ENCODE measurements around the gene FHIT. TPM values are rescaled to one million over a fixed set of nuclear protein-coding genes. Genes with fewer than 3 reads are reported as not detected.

FHIT gene
- total and polyA plus RNA-seq, 2 experiments from 2014 or later, result 0.22 to 0.90 TPM

GRCh38 chr3:59699648-59700320, 1551.5 kb downstream of the FHIT start:
- no peak overlapping the region for H3K9ac ChIP-seq
- no peaks in the 10 kb centered on the region for H3K9me2 ChIP-seq (ENCODE audit: insufficient read depth)
- in situ Hi-C loops (cut with MboI), result no loop called here
- H3K4me1 ChIP-seq (ENCODE audit: insufficient read depth), result no peaks in the 10 kb centered on the region
- no peak for DNase-seq
- 46 to 47% methylated on average over 6 of the region's 6 CpGs for WGBS, 2 experiments (ENCODE audit: low coverage in 1 of 2, low lambda C conversion rate in 2 of 2, missing lambda C conversion rate in 2 of 2)
- no peaks in the 10 kb centered on the region for H3K36me3 ChIP-seq (ENCODE audit: low read depth)
- H3K4me3 ChIP-seq, result no peak overlapping the region
- no peaks in the 10 kb centered on the region for H3K27me3 ChIP-seq (replicated peaks; ENCODE audit: insufficient read depth)
- no peak overlapping the region for H3K27ac ChIP-seq
- H4K20me1 ChIP-seq (ENCODE audit: insufficient read depth), result no peaks in the 10 kb centered on the region
- no peak overlapping the region for H2AFZ ChIP-seq
- H3K4me2 ChIP-seq (ENCODE audit: unreplicated experiment), result no peak overlapping the region
- H3F3A ChIP-seq (ENCODE audit: insufficient read depth), result no peaks in the 10 kb centered on the region
- no peaks in the 10 kb centered on the region for H3K79me2 ChIP-seq (ENCODE audit: insufficient read depth)
- no peak for TF ChIP-seq EZH2 (IDR thresholded peaks at IDR 0.05; ENCODE audit: insufficient read depth, poor library complexity, severe bottlenecking)
- TF ChIP-seq EZH2phosphoT487 (IDR thresholded peaks at IDR 0.05; ENCODE audit: insufficient read depth, low read depth), result no peak
- no peaks in the 10 kb centered on the region for H3K9me3 ChIP-seq (ENCODE audit: low read depth)

Small RNAs within 50 kb of the gene (microRNA-seq; reads per million reads assigned to microRNA genes)
- gene MIR548BB (ENCODE audit: borderline number of aligned reads), result not detected

Small RNAs within 50 kb of the gene (small RNA-seq; reads per million reads assigned to genes)
- gene MIR548BB (ENCODE audit: low read depth, low replicate concordance) (not detected), gene RF00012 (ENCODE audit: low read depth, low replicate concordance) (not detected)

All from GM23248 (cell line).